ENCODE data around the gene GPR17.
A peak's percentile ranks its signal among the peaks of the same experiment; 100 is the strongest.

The GPR17 gene

DNA sequence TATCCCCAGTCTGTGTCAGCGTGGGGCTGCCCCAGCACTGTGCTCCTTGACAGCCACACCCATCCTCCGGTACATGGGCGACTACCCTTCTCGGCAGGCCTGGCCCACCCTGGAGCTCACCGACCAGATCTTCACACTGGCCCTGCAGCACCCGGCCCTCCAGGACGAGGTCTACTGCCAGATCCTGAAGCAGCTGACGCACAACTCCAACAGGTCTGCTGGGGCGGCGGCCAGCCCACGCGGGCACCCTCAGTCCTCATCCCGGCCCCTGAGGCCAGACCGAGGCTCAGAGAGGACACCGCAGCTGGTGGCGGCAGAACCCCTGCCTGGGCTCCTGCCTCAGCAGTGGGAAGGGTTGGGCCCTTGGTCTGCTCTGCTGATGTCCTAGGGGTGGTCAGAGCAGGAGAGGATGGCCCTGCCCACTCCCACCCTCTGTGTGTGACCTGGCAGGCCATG lies 14.4 kb upstream of the GPR17 start:
- Histone ChIP-seq H3K4me1 (ENCODE audit: control insufficient read depth, insufficient read depth, low read length, poor library complexity, severe bottlenecking) (peaks cover 1% of the 10 kb centered on the region), H3K36me3 (ENCODE audit: control insufficient read depth, insufficient read depth, low read length) (no peaks in the 10 kb centered on the region), H3K27ac (ENCODE audit: low read depth, low read length, severe bottlenecking) (no peak overlapping the region), H3K9me3 (ENCODE audit: control insufficient read depth, low read length) (no peaks in the 10 kb centered on the region), H3K4me3 (ENCODE audit: extremely low read depth, insufficient read depth, low read length, poor library complexity, severe bottlenecking) (no peak overlapping the region)
- WGBS, 2 experiments (ENCODE audit: insufficient coverage in 2 of 2), result 88 to 97% methylated on average over 9 to 16 of the region's 16 CpGs

GRCh38 chr2:127631997-127632581 lies 13.9 kb upstream of the GPR17 start:
- H3K36me3 ChIP-seq (ENCODE audit: control insufficient read depth, insufficient read depth, low read length), result no peaks in the 10 kb centered on the region
- H3K9me3 ChIP-seq (ENCODE audit: control insufficient read depth, low read length), result no peaks in the 10 kb centered on the region
- H3K4me3 ChIP-seq (ENCODE audit: extremely low read depth, insufficient read depth, low read length, poor library complexity, severe bottlenecking), result no peak overlapping the region
- H3K27ac ChIP-seq (ENCODE audit: low read depth, low read length, severe bottlenecking), result no peak overlapping the region
- H3K4me1 ChIP-seq (ENCODE audit: control insufficient read depth, insufficient read depth, low read length, poor library complexity, severe bottlenecking), result peaks cover 6% of the 10 kb centered on the region
- 79 to 84% methylated on average over 17 of the region's 17 CpGs for WGBS, 2 experiments (ENCODE audit: insufficient coverage in 2 of 2)

- H3K4me3 ChIP-seq (ENCODE audit: extremely low read depth, insufficient read depth, low read length, poor library complexity, severe bottlenecking), result no peak overlapping the region
- WGBS, 2 experiments (ENCODE audit: insufficient coverage in 2 of 2), result 91 to 95% methylated on average over 14 to 22 of the region's 25 CpGs
- H3K27ac ChIP-seq (ENCODE audit: low read depth, low read length, severe bottlenecking), result no peak overlapping the region
- H3K4me1 ChIP-seq (ENCODE audit: control insufficient read depth, insufficient read depth, low read length, poor library complexity, severe bottlenecking), result peaks cover 14% of the 10 kb centered on the region
- no peaks in the 10 kb centered on the region for H3K9me3 ChIP-seq (ENCODE audit: control insufficient read depth, low read length)
- no peaks in the 10 kb centered on the region for H3K36me3 ChIP-seq (ENCODE audit: control insufficient read depth, insufficient read depth, low read length)
Measured at GRCh38 chr2:127632592-127633489, 13.1 kb upstream of the GPR17 start.

- WGBS, 2 experiments (ENCODE audit: insufficient coverage in 2 of 2), result 85 to 96% methylated on average over 9 of the region's 9 CpGs
- Histone ChIP-seq H3K36me3 (ENCODE audit: control insufficient read depth, insufficient read depth, low read length) (no peaks in the 10 kb centered on the region), H3K4me1 (ENCODE audit: control insufficient read depth, insufficient read depth, low read length, poor library complexity, severe bottlenecking) (peaks cover 22% of the 10 kb centered on the region), H3K27ac (ENCODE audit: low read depth, low read length, severe bottlenecking) (no peak overlapping the region), H3K9me3 (ENCODE audit: control insufficient read depth, low read length) (no peaks in the 10 kb centered on the region), H3K4me3 (ENCODE audit: extremely low read depth, insufficient read depth, low read length, poor library complexity, severe bottlenecking) (no peak overlapping the region)
Measured at GRCh38 chr2:127633556-127634065, 12.3 kb upstream of the GPR17 start.

DNA sequence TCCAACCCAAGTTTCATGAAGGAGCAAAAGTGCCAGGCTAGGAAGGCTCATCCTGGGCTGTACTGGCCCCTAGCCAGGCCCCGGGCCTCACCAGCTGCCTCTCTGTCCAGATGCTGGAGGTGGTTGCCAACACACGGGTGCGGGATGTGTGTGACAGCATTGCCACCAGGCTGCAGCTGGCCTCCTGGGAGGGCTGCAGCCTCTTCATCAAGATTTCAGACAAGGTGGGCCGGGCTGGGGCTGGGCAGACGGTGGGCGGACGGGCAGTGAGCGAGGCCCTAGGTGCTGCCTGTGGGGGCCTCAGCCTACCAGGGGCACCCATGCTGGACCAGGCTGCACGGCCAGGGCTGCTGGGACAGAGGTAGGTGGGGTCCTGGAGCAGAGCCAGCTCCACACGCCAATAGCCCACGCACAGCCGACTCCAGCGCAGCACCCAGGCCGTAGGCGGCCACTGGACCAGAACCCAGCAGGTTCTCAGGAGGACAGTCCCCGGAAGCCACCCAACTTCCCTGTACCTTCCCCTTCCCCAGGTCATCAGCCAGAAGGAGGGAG lies 11.8 kb upstream of the GPR17 start:
- Histone ChIP-seq H3K4me1 (ENCODE audit: control insufficient read depth, insufficient read depth, low read length, poor library complexity, severe bottlenecking) (peaks cover 26% of the 10 kb centered on the region), H3K4me3 (ENCODE audit: extremely low read depth, insufficient read depth, low read length, poor library complexity, severe bottlenecking) (no peak overlapping the region), H3K36me3 (ENCODE audit: control insufficient read depth, insufficient read depth, low read length) (no peaks in the 10 kb centered on the region), H3K9me3 (ENCODE audit: control insufficient read depth, low read length) (no peaks in the 10 kb centered on the region), H3K27ac (ENCODE audit: low read depth, low read length, severe bottlenecking) (no peak overlapping the region)
- 96 to 98% methylated on average over 13 to 15 of the region's 16 CpGs for WGBS, 2 experiments (ENCODE audit: insufficient coverage in 2 of 2)

- Histone ChIP-seq H3K9me3 (ENCODE audit: control insufficient read depth, low read length) (no peaks in the 10 kb centered on the region), H3K27ac (ENCODE audit: low read depth, low read length, severe bottlenecking) (no peak overlapping the region), H3K36me3 (ENCODE audit: control insufficient read depth, insufficient read depth, low read length) (no peaks in the 10 kb centered on the region), H3K4me3 (ENCODE audit: extremely low read depth, insufficient read depth, low read length, poor library complexity, severe bottlenecking) (no peak overlapping the region), H3K4me1 (ENCODE audit: control insufficient read depth, insufficient read depth, low read length, poor library complexity, severe bottlenecking) (peaks cover 26% of the 10 kb centered on the region)
- 95 to 96% methylated on average over 10 to 17 of the region's 17 CpGs for WGBS, 2 experiments (ENCODE audit: insufficient coverage in 2 of 2)
Measured at GRCh38 chr2:127634626-127635379, 11.2 kb upstream of the GPR17 start.

DNA sequence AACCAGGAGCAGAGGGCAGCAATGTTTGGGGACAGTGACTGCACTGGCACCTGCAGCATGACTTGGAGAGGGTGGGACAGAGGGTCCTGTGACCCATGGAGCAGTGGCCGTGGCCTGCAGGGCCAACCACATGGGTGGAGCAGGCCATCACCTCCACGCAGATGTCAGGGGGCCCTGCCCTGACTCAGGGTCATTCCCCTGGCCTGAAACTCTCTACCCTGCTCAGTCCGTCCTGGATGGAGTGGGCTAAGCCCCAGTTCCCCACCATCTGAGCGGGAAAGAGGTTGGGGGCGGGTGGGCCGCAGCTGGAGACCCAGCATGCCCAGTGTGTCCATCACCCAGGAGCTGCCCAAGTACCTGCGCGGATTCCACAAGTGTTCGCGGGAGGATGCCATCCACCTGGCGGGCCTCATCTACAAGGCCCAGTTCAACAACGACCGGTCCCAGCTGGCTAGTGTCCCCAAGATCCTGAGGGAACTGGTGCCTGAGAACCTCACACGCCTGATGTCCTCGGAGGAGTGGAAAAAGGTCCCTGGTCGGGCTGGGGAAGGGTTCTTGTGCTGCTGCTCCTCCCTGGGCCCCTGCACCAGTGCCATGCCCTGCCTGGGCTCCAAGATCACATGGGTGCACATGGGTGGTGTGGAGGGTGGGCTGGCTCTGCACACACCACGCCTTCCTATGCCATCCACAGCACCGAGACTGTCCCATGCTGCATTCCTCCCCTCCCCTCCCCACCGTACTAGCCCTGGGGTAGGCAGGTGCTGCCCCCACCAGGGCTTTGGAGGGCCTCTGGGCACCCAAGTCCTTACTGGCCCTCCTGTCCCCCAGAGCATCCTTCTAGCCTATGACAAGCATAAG lies 10.3 kb upstream of the GPR17 start:
- Histone ChIP-seq H3K4me3 (ENCODE audit: extremely low read depth, insufficient read depth, low read length, poor library complexity, severe bottlenecking) (no peak overlapping the region), H3K4me1 (ENCODE audit: control insufficient read depth, insufficient read depth, low read length, poor library complexity, severe bottlenecking) (peaks cover 27% of the 10 kb centered on the region), H3K27ac (ENCODE audit: low read depth, low read length, severe bottlenecking) (no peak overlapping the region), H3K9me3 (ENCODE audit: control insufficient read depth, low read length) (no peaks in the 10 kb centered on the region), H3K36me3 (ENCODE audit: control insufficient read depth, insufficient read depth, low read length) (no peaks in the 10 kb centered on the region)
- 97 to 99% methylated on average over 16 to 18 of the region's 19 CpGs for WGBS, 2 experiments (ENCODE audit: insufficient coverage in 2 of 2)

- H3K36me3 ChIP-seq (ENCODE audit: control insufficient read depth, insufficient read depth, low read length), result no peaks in the 10 kb centered on the region
- H3K4me1 ChIP-seq (ENCODE audit: control insufficient read depth, insufficient read depth, low read length, poor library complexity, severe bottlenecking), result peaks cover 33% of the 10 kb centered on the region
- no peaks in the 10 kb centered on the region for H3K9me3 ChIP-seq (ENCODE audit: control insufficient read depth, low read length)
- H3K4me3 ChIP-seq (ENCODE audit: extremely low read depth, insufficient read depth, low read length, poor library complexity, severe bottlenecking), result no peak overlapping the region
- 95 to 98% methylated on average over 18 to 29 of the region's 33 CpGs for WGBS, 2 experiments (ENCODE audit: insufficient coverage in 2 of 2)
- H3K27ac ChIP-seq (ENCODE audit: low read depth, low read length, severe bottlenecking), result peak overlapping the region; percentile 84
Measured at GRCh38 chr2:127636248-127637235, 9.4 kb upstream of the GPR17 start.

- Histone ChIP-seq H3K9me3 (ENCODE audit: control insufficient read depth, low read length) (no peaks in the 10 kb centered on the region), H3K36me3 (ENCODE audit: control insufficient read depth, insufficient read depth, low read length) (no peaks in the 10 kb centered on the region), H3K4me1 (ENCODE audit: control insufficient read depth, insufficient read depth, low read length, poor library complexity, severe bottlenecking) (peaks cover 33% of the 10 kb centered on the region), H3K4me3 (ENCODE audit: extremely low read depth, insufficient read depth, low read length, poor library complexity, severe bottlenecking) (no peak overlapping the region), H3K27ac (ENCODE audit: low read depth, low read length, severe bottlenecking) (peak overlapping the region; percentile 84)
- 82 to 88% methylated on average over 8 to 10 of the region's 13 CpGs for WGBS, 2 experiments (ENCODE audit: insufficient coverage in 2 of 2)
Measured at GRCh38 chr2:127637236-127637630, 8.7 kb upstream of the GPR17 start.

Measured in mesodermal cell (in vitro differentiated cells).